Kidney epithelial cell (primary cell): ENCODE measurements around the gene CHST9. TPM values are rescaled to one million over a fixed set of nuclear protein-coding genes. Genes with fewer than 3 reads are reported as not detected.

Experiments used
- DNase-seq: peaks from one replicate; pipeline ENCODE4 v3.0.0-alpha.2; 2010; ENCODE audit warnings: low read depth
- H3K27me3 ChIP-seq: 2 replicates; pipeline ENCODE4 v1.6.0; 2011; ENCODE audit warnings: low read length; ENCODE audit not compliant: control insufficient read depth, insufficient read depth
- H3K36me3 ChIP-seq: 2 replicates; pipeline ENCODE4 v1.5.1; 2011; ENCODE audit warnings: low read length; ENCODE audit not compliant: control insufficient read depth, insufficient read depth
- H3K4me3 ChIP-seq: 2 replicates; pipeline ENCODE4 v1.5.1; 2011; ENCODE audit warnings: low read depth, mild to moderate bottlenecking, control low read depth, low read length
- total RNA-seq: library from RNA; depleted of rRNA; stranded (reverse); fragments of >200 nt; gene quantifications from 2 replicates; pipeline ENCODE4 v1.2.3, GENCODE V29; 2015
- TF ChIP-seq, protein P1 (sequence below): IDR thresholded peaks from 2 replicates; pipeline ENCODE4 v1.5.1; 2011; ENCODE audit warnings: mild to moderate bottlenecking, moderate library complexity, low read length, control low read depth, inconsistent platforms; ENCODE audit not compliant: insufficient read depth, poor library complexity, severe bottlenecking

CHST9 gene
- total RNA-seq, 1 donor from 2014 or later, result 0.08 TPM

DNA sequence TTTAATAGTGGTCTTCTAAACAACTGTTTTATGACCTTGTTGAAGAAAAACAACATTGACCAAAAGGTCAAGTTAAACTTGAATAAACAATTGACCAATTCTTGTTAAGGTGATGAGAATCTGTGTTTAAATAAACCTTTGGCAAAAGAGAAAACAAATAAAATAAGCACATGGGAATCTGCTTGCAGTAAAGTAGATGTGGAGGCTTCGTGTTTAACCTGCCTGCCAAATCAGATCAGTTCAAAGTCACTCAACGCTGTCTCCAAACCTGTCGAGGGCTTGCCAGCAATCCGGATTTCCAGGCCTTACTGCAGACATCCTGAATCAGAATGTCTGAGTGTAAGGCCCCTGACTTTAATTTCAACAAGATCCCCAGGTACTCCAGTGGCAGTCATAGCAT lies 264.5 kb downstream of the CHST9 start:
- TF ChIP-seq, protein P1, sequence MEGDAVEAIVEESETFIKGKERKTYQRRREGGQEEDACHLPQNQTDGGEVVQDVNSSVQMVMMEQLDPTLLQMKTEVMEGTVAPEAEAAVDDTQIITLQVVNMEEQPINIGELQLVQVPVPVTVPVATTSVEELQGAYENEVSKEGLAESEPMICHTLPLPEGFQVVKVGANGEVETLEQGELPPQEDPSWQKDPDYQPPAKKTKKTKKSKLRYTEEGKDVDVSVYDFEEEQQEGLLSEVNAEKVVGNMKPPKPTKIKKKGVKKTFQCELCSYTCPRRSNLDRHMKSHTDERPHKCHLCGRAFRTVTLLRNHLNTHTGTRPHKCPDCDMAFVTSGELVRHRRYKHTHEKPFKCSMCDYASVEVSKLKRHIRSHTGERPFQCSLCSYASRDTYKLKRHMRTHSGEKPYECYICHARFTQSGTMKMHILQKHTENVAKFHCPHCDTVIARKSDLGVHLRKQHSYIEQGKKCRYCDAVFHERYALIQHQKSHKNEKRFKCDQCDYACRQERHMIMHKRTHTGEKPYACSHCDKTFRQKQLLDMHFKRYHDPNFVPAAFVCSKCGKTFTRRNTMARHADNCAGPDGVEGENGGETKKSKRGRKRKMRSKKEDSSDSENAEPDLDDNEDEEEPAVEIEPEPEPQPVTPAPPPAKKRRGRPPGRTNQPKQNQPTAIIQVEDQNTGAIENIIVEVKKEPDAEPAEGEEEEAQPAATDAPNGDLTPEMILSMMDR, result no peak
- DNase-seq, result no peak
- H3K36me3 ChIP-seq, result no peaks in the 10 kb centered on the region
- no peak overlapping the region for H3K4me3 ChIP-seq
- no peaks in the 10 kb centered on the region for H3K27me3 ChIP-seq

DNA sequence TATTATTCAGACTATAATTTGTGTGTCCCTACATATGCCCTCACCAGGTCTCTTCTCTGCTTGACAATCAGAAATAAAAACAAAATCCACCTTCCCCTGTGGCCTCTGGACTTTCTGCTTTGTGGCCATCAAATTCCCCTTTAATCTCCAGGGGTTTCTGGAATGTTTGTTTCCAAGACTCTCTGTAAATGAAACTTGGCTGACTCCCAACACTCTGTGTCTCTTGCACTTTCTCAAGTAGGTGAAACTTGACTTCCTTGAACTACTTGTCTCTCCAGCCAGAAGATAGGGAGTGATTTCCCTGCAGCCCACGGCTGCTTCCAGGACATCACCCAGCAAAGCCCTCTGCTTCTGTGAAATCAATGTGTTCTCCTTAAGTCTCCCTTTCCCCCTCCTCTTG lies 265.5 kb downstream of the CHST9 start:
- Histone ChIP-seq H3K4me3 (no peak overlapping the region), H3K27me3 (no peaks in the 10 kb centered on the region), H3K36me3 (no peaks in the 10 kb centered on the region)
- TF ChIP-seq, protein P1, result no peak
- DNase-seq, result peak; percentile 9

DNA sequence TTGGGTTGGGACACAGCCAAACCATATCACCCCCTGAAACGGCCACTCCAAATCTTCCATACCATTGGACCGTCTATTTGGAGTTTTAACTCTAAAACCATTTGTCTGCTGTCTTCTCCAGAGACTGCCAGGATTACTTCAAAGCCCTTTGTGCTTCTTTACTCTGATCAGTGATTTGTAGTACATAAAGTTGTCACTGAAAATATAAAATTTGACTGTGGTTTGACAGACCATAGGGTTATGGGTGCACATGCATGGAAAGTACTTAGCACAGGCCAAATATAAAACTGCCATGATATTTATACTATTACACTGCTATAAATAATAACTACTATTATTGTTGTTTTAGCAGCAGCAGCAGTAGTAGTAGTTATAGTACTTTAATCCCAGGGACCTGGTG lies 265.9 kb downstream of the CHST9 start:
- no peak overlapping the region for H3K4me3 ChIP-seq
- TF ChIP-seq, protein P1, result no peak
- no peak for DNase-seq
- H3K36me3 ChIP-seq, result no peaks in the 10 kb centered on the region
- no peaks in the 10 kb centered on the region for H3K27me3 ChIP-seq

DNA sequence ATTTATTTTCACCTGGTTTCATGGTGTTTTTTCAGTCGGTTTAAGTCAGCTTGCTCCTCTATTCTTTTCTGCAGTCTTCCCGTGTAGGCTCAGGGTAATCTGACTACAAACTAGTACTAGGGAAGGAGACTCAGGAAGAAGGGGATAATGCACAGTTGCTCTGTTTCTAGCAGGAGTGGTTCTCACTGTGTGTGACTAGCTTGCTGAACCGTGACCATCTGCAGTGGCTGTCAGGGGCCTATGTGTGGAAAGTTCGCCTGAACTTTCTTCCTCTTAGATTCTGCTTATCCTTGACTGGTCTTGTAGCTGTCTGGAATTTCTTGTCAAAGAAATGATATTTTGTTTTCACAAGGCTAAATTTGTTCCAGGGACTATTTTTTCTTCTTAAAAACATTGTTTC lies 273.3 kb downstream of the CHST9 start:
- H3K36me3 ChIP-seq, result no peaks in the 10 kb centered on the region
- H3K27me3 ChIP-seq, result no peaks in the 10 kb centered on the region
- DNase-seq, result no peak
- no peak overlapping the region for H3K4me3 ChIP-seq
- TF ChIP-seq, protein P1, result no peak

DNA sequence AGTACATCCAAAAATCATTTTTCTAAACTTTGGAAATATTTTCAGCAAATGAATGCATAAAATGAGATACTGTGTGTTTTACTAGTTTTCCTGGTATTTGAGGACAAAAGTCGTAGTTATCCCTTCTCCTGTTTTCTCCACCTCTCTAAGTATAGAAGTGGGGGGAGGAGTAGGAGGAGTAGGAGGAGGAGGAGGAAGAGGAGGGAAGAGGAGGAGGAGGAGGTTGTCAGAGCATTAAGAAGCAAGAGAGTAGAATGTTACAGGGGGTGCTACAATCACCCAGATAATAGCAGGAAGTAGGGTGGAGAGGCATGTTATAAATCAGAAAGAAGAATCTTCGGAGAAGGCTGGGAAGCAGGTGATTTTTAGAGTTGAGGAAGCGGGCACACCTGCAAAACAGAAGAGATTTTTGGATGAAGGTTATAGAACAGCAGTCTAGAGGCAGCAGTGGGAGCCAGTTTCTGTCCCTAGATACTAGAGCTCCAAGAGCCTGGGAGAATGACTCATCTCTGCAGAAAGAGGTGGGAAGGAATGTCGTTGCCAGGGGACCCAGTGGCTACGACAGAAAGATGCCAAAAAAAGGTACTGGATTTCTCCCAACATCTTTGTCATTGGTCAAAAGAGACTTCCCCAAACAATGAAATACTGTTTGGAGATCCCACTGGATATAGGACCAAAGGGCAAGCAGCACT lies 275.4 kb downstream of the CHST9 start:
- no peaks in the 10 kb centered on the region for H3K27me3 ChIP-seq
- peak; percentile 9 for DNase-seq
- no peak overlapping the region for H3K4me3 ChIP-seq
- TF ChIP-seq, protein P1, result no peak
- no peaks in the 10 kb centered on the region for H3K36me3 ChIP-seq

DNA sequence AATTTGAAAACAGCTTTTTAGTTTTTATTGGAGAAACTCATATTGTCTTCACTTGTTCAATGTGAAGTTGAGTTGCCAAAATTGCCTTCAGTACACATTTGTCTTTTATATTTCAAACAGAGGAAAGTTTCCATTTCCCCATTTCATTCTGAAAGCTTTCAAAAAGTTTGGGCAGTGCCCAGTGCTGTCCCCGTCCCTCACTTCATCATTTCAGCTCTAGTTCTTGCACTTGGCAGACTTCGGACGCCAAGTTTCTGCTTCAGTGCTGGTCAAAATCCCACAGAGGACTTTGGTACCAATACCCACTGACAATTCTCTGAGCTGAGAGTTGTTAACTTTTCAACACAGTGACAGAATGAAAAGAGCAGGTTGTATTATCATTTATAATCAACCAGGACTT lies 276.2 kb downstream of the CHST9 start:
- TF ChIP-seq, protein P1, result no peak
- DNase-seq, result no peak
- Histone ChIP-seq H3K36me3 (no peaks in the 10 kb centered on the region), H3K27me3 (no peaks in the 10 kb centered on the region), H3K4me3 (no peak overlapping the region)
